Left lung (tissue), 10 donors: ENCODE results near the gene DHRS7. TPM values are rescaled to one million over a fixed set of nuclear protein-coding genes. Genes with fewer than 3 reads are reported as not detected.

Experiments
- ATAC-seq: fragments of 200-7000 bp; cut with Tn5 transposase; one replicate; pipeline ENCODE4 v1.9.1; 2020; ENCODE audit warnings: moderate library complexity
- DNase-seq, 4 donors: peaks; one replicate each; pipeline ENCODE4 v3.0.0-alpha.2; 2013 to 2020
- H3K27ac ChIP-seq, 2 donors: fragments of 200-600 bp; sonication (generic) in 1 of 2; one replicate each; pipeline versions ENCODE4 v1.5.0 to v1.8.0; 2020 to 2021
- H3K27me3 ChIP-seq, 2 donors: fragments of 200-600 bp; sonication (generic) in 1 of 2; one replicate each; pipeline versions ENCODE4 v1.5.0 to v1.8.0; 2020 to 2021
- H3K36me3 ChIP-seq, 2 donors: fragments of 200-600 bp; sonication (generic) in 1 of 2; one replicate each; pipeline versions ENCODE4 v1.5.0 to v1.8.0; 2020 to 2021
- H3K4me1 ChIP-seq, 2 donors: fragments of 200-600 bp; one replicate each; pipeline ENCODE4 v1.8.0; 2021
- H3K4me3 ChIP-seq, 2 donors: fragments of 200-600 bp; sonication (generic) in 1 of 2; one replicate each; pipeline versions ENCODE4 v1.5.0 to v1.8.0; 2020 to 2021; ENCODE audit warnings: mild to moderate bottlenecking in 1 of 2
- H3K9me3 ChIP-seq, 2 donors: fragments of 200-600 bp; sonication (generic) in 1 of 2; one replicate each; pipeline versions ENCODE4 v1.5.0 to v1.8.0; 2020 to 2021
- intact Hi-C, 2 donors: fragments of 100-400 bp; cut with DNase I; formaldehyde crosslinking; loops; one replicate each; pipeline versions ENCODE4 v1.11.2 to v1.14.2; 2022
- polyA plus RNA-seq, 6 donors: library from polyadenylated mRNA; unstranded; fragments of 120-200 nt; gene quantifications; one replicate each; pipeline ENCODE4 v1.2.1, GENCODE V29; 2013; ENCODE audit not compliant: insufficient read length in 6 of 6
- total RNA-seq, 2 donors: library from RNA; stranded (reverse); fragmentation: NEBNext Ultra II Directional; extraction: Animal tissue kit (Norgen Biotek cat#: 25700); gene quantifications; one replicate each; pipeline ENCODE4 v1.2.1, GENCODE V29; 2021
- TF ChIP-seq, protein P1 (sequence below), 2 donors: fragments of 200-600 bp; sonication (generic) in 1 of 2; IDR thresholded peaks; one replicate each; pipeline versions ENCODE4 v1.5.0 to v1.8.0; 2021; ENCODE audit warnings: antibody characterized with exemption in 2 of 2
- donor health status: DM: no; HTN: yes; CAD: no.
- donor health status: DM: no; HTN: no; CAD: no.

The DHRS7 gene
- total and polyA plus RNA-seq, 8 donors, result 52.9 to 122 (median 57.8) TPM

DNA sequence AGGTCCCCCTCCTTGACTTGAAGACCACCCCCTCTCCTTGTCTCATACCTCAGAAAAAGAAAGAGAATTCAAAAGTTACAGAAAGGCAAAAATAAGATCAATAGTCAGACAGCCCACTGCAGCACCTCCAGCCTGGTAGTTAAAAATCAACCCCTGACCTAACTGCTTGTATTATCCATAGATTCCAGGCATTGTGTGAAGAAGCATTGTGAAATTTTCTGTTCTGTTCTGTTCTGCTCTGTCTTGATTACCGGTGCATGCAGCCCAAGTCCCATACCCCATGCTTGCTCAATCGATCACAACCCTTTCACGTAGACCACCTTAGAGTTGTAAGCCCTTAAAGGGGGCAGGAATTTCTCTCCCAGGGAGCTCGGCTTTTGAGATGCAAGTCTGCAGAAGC, 5.8 kb upstream of the DHRS7 start:
- peaks cover 0 to 2% of the 10 kb centered on the region in 2 donors for H3K4me1 ChIP-seq
- H3K36me3 ChIP-seq, result no peaks in the 10 kb centered on the region
- ATAC-seq (no peak), DNase-seq (no peak)
- intact Hi-C loops, result no loop called here
- TF ChIP-seq, protein P1, sequence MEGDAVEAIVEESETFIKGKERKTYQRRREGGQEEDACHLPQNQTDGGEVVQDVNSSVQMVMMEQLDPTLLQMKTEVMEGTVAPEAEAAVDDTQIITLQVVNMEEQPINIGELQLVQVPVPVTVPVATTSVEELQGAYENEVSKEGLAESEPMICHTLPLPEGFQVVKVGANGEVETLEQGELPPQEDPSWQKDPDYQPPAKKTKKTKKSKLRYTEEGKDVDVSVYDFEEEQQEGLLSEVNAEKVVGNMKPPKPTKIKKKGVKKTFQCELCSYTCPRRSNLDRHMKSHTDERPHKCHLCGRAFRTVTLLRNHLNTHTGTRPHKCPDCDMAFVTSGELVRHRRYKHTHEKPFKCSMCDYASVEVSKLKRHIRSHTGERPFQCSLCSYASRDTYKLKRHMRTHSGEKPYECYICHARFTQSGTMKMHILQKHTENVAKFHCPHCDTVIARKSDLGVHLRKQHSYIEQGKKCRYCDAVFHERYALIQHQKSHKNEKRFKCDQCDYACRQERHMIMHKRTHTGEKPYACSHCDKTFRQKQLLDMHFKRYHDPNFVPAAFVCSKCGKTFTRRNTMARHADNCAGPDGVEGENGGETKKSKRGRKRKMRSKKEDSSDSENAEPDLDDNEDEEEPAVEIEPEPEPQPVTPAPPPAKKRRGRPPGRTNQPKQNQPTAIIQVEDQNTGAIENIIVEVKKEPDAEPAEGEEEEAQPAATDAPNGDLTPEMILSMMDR (IDR thresholded peaks at IDR 0.05), result no peak
- H3K27me3 ChIP-seq, result no peaks in the 10 kb centered on the region
- no peak overlapping the region for H3K4me3 ChIP-seq
- no peaks in the 10 kb centered on the region for H3K9me3 ChIP-seq
- no peak overlapping the region for H3K27ac ChIP-seq

- peaks cover 0 to 8% of the 10 kb centered on the region in 2 donors for H3K4me1 ChIP-seq
- no peak overlapping the region for H3K27ac ChIP-seq
- no peak for DNase-seq
- H3K27me3 ChIP-seq, result no peaks in the 10 kb centered on the region
- no peaks in the 10 kb centered on the region for H3K36me3 ChIP-seq
- TF ChIP-seq, protein P1 (IDR thresholded peaks at IDR 0.05), result no peak
- intact Hi-C loops, result loop anchor here in 1 of 2 donors (10.0 kb wide), 1 partner anchor 85 kb away; no protein-coding TSS in a partner anchor
- ATAC-seq, result no peak
- H3K4me3 ChIP-seq, result no peak overlapping the region
- no peaks in the 10 kb centered on the region for H3K9me3 ChIP-seq
These were observed 4.5 kb upstream of the DHRS7 start for GRCh38 chr14:60169722-60170121.

DNA sequence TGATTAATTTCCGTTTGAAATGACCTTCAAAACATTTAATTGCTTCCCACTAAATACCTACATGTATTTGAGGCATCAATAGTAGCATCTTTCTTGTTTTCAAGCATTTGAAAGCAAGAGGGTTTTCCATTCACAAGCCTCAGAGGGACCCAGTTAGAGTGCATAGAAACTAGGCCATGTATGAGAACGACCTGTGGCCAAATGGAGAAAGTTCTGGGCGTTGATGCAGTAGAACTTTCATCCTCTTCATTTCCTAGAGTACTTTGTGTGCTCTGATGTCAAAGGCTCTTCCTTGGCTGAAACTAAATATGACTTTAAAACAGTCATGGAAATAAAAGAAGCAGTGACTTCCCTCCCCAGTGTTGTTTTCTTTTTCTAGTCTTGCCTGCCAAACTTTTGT, 944 bp upstream of the DHRS7 start:
- TF ChIP-seq, protein P1 (IDR thresholded peaks at IDR 0.05), result no peak
- Histone ChIP-seq H3K27me3 (no peaks in the 10 kb centered on the region), H3K27ac (peak overlapping the region in 1 of 2 donors; percentile 95), H3K9me3 (no peaks in the 10 kb centered on the region), H3K36me3 (no peaks in the 10 kb centered on the region), H3K4me3 (no peak overlapping the region), H3K4me1 (peaks cover 0 to 39% of the 10 kb centered on the region in 2 donors)
- intact Hi-C loops, result loop anchor here in 1 of 2 donors (10.0 kb wide), 1 partner anchor 81 kb away; no protein-coding TSS in a partner anchor
- DNase-seq (no peak), ATAC-seq (no peak)

- H3K27me3 ChIP-seq, result no peaks in the 10 kb centered on the region
- H3K4me3 ChIP-seq, result peak overlapping the region; percentile 67 to 86
- peaks cover 0 to 39% of the 10 kb centered on the region in 2 donors for H3K4me1 ChIP-seq
- DNase-seq (no peak), ATAC-seq (no peak)
- TF ChIP-seq, protein P1 (IDR thresholded peaks at IDR 0.05), result peak in 1 of 2 donors; percentile 48
- H3K27ac ChIP-seq, result peak overlapping the region; percentile 91 to 95
- intact Hi-C loops, result loop anchor here in 1 of 2 donors (10.0 kb wide), 1 partner anchor 81 kb away; no protein-coding TSS in a partner anchor
- no peaks in the 10 kb centered on the region for H3K36me3 ChIP-seq
- H3K9me3 ChIP-seq, result no peaks in the 10 kb centered on the region
These were observed 314 bp upstream of the DHRS7 start for GRCh38 chr14:60165547-60165876.

DNA sequence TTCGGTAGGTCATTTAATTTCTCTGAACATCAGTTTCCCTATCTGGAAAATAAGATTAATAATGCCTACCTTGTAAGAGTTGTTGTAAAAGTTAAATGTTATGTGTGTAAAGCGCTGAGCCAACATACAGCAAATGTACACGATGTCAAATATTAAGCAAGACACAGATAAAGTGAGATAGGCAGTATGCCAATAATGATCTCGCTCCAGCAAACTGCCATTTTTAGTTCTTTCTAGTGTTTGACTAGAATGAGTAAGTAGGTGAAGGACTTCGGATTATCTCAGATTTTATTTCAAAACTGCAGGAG, 840 bp downstream of the DHRS7 start:
- DNase-seq, result peak in 1 of 4 donors; percentile 80
- peak overlapping the region; percentile 91 to 95 for H3K27ac ChIP-seq
- no peaks in the 10 kb centered on the region for H3K36me3 ChIP-seq
- intact Hi-C loops, result loop anchor here in 1 of 2 donors (10.0 kb wide), 1 partner anchor 80 kb away; no protein-coding TSS in a partner anchor
- peaks cover 0 to 42% of the 10 kb centered on the region in 2 donors for H3K4me1 ChIP-seq
- TF ChIP-seq, protein P1 (IDR thresholded peaks at IDR 0.05), result no peak
- H3K4me3 ChIP-seq, result peak overlapping the region; percentile 67 to 86
- no peak for ATAC-seq
- no peaks in the 10 kb centered on the region for H3K9me3 ChIP-seq
- H3K27me3 ChIP-seq, result no peaks in the 10 kb centered on the region
